A549 (cell line): ENCODE data around the gene PRRG4. TPM values are rescaled to one million over a fixed set of nuclear protein-coding genes. Genes with fewer than 3 reads are reported as not detected.
"Not testable (repeated sequence)": the region's sequence is repeated elsewhere in the genome, so short reads cannot be mapped to it uniquely, and the experiment has no call there.

Experiments used
- ATAC-seq, 2 experiments: fragments of 200-7000 bp in 1 of 2; fragments of >200 bp in 1 of 2; cut with Nextera tagmentation in 1 of 2; cut with Tn5 transposase in 1 of 2; 3 replicates each; pipeline versions ENCODE4 v1.8.0 to v1.9.1; 2018 to 2020; ENCODE audit warnings: mild to moderate bottlenecking in 1 of 2, moderate library complexity in 1 of 2
- CTCF ChIA-PET: fragments of 300-600 bp; sonication (Branson Sonifier 250); formaldehyde crosslinking; extraction: SDS; loops from one replicate; lab custom pipeline; 2021; ENCODE audit warnings: antibody characterized with exemption, inconsistent platforms; lab: Yijun Ruan, JAX
- POLR2A ChIA-PET: fragments of 350-600 bp; formaldehyde crosslinking; extraction: SDS; loops from one replicate; lab custom pipeline; 2021; ENCODE audit warnings: antibody characterized with exemption, inconsistent platforms; lab: Yijun Ruan, JAX
- DNase-seq, 2 experiments: peaks; one replicate each; pipeline versions ENCODE4 v3.0.0 to v3.0.0-alpha.2; 2011 to 2016; ENCODE audit warnings: low read depth in 1 of 2, low spot score in 1 of 2
- FAIRE-seq: peaks from 2 replicates; lab custom pipeline; 2011; peaks lifted over from hg19 to GRCh38; lab: Jason Lieb, UNC
- H3K27ac ChIP-seq, 2 experiments: fragments of >200 bp; sonication (Bioruptor Twin); formaldehyde crosslinking; 3 replicates each; pipeline ENCODE4 v1.5.1; 2016 to 2017
- H3K4me1 ChIP-seq: fragments of >200 bp; sonication (Bioruptor Twin); formaldehyde crosslinking; 3 replicates; pipeline ENCODE4 v1.6.1; 2016
- H3K4me2 ChIP-seq: fragments of >200 bp; sonication (Bioruptor Twin); formaldehyde crosslinking; 3 replicates; pipeline ENCODE4 v1.6.1; 2016
- H3K4me3 ChIP-seq: fragments of >200 bp; sonication (Bioruptor Twin); formaldehyde crosslinking; 3 replicates; pipeline ENCODE4 v1.5.1; 2016
- H3K9me3 ChIP-seq: fragments of >200 bp; sonication (Bioruptor Twin); formaldehyde crosslinking; 3 replicates; pipeline ENCODE4 v1.6.1; 2016
- BHLHE40 ChIP-seq: IDR thresholded peaks from 2 replicates; pipeline ENCODE4 v1.6.1; 2012; ENCODE audit warnings: low read depth, low read length, inconsistent platforms
- CHD4 ChIP-seq: fragments of 200-600 bp; sonication (generic); IDR thresholded peaks from 2 replicates; pipeline ENCODE4 v1.6.1; 2016; ENCODE audit warnings: antibody characterized with exemption, mild to moderate bottlenecking, borderline replicate concordance
- FOSL2 ChIP-seq, 2 experiments: fragments of 450-650 bp in 1 of 2; fragments of >200 bp in 1 of 2; sonication (Bioruptor Twin) in 1 of 2; formaldehyde crosslinking; IDR thresholded peaks; 2 replicates each; pipeline versions ENCODE4 v1.5.0 to v1.6.1; 2016 to 2020; ENCODE audit warnings: mild to moderate bottlenecking in 1 of 2, moderate library complexity in 1 of 2
- HEYL ChIP-seq: fragments of 250-450 bp; sonication (Bioruptor Pico); IDR thresholded peaks from 2 replicates; pipeline ENCODE4 v1.8.0; 2021; ENCODE audit warnings: mild to moderate bottlenecking, moderate library complexity
- JUN ChIP-seq, 2 experiments: fragments of >200 bp; sonication (Bioruptor Twin); formaldehyde crosslinking; IDR thresholded peaks; 2 replicates in 1 of 2; 3 replicates in 1 of 2; pipeline ENCODE4 v1.6.1; 2016 to 2017
- RAD21 ChIP-seq, 2 experiments: fragments of >200 bp in 1 of 2; sonication (Bioruptor Twin) in 1 of 2; formaldehyde crosslinking in 1 of 2; IDR thresholded peaks in 1 of 2; conservative IDR thresholded peaks in 1 of 2; 2 replicates in 1 of 2; 3 replicates in 1 of 2; pipeline ENCODE4 v1.6.1; 2012 to 2018; ENCODE audit warnings: inconsistent platforms in 1 of 2
- RNF2 ChIP-seq: fragments of 200-600 bp; sonication (generic); IDR thresholded peaks from 2 replicates; pipeline ENCODE4 v1.6.1; 2016; ENCODE audit warnings: low read depth, mild to moderate bottlenecking, antibody characterized with exemption, moderate library complexity, borderline replicate concordance
- SMC3 ChIP-seq: fragments of >200 bp; sonication (Bioruptor Twin); formaldehyde crosslinking; IDR thresholded peaks from 3 replicates; pipeline ENCODE4 v1.6.1; 2018; ENCODE audit warnings: inconsistent platforms
- TFCP2L1 ChIP-seq: fragments of 250-450 bp; sonication (Bioruptor Pico); IDR thresholded peaks from 2 replicates; pipeline ENCODE4 v1.5.0; 2021; ENCODE audit warnings: mild to moderate bottlenecking
- USF2 ChIP-seq: fragments of 450-650 bp; IDR thresholded peaks from 2 replicates; pipeline ENCODE4 v1.6.1; 2014; ENCODE audit warnings: antibody characterized with exemption
- WGBS: methylation state at CpG from one replicate; pipeline ENCODE4 v1.1.6; 2017; ENCODE audit errors: missing lambda C conversion rate; 5-methylcytosine and 5-hydroxymethylcytosine counted together
- polyA plus RNA-seq, 4 experiments: library from polyadenylated mRNA; depleted of rRNA in 3 of 4; stranded (reverse); fragments of >200 nt; fragmentation: RNase III in 1 of 4; extraction: RNeasy Plus Mini Kit Qiagen cat#74134 plus additional on column Dnase treatment in 1 of 4; gene quantifications; 2 replicates in 3 of 4; 3 replicates in 1 of 4; pipeline ENCODE4 v1.2.3, GENCODE V29; 2011 to 2017
- TF ChIP-seq, protein P1 (sequence below): fragments of >200 bp; sonication (Bioruptor Twin); formaldehyde crosslinking; IDR thresholded peaks from 3 replicates; pipeline ENCODE4 v1.5.1; 2016

PRRG4 gene
- polyA plus RNA-seq, 2 of the 4 experiments (the other 2 are of a cell fraction) = 0.83 to 1.4 TPM

- TF ChIP-seq RAD21 (conservative IDR thresholded peaks at IDR 0.05 in 1 of 2, IDR thresholded peaks at IDR 0.05 in 1 of 2) = peak; percentile 30 to 34; a peak in 3 of 5 replicates
- TF ChIP-seq, protein P1, sequence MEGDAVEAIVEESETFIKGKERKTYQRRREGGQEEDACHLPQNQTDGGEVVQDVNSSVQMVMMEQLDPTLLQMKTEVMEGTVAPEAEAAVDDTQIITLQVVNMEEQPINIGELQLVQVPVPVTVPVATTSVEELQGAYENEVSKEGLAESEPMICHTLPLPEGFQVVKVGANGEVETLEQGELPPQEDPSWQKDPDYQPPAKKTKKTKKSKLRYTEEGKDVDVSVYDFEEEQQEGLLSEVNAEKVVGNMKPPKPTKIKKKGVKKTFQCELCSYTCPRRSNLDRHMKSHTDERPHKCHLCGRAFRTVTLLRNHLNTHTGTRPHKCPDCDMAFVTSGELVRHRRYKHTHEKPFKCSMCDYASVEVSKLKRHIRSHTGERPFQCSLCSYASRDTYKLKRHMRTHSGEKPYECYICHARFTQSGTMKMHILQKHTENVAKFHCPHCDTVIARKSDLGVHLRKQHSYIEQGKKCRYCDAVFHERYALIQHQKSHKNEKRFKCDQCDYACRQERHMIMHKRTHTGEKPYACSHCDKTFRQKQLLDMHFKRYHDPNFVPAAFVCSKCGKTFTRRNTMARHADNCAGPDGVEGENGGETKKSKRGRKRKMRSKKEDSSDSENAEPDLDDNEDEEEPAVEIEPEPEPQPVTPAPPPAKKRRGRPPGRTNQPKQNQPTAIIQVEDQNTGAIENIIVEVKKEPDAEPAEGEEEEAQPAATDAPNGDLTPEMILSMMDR = peak; percentile 49
- 0 out of 3 replicates have a peak, but pooled peaks have one; percentile 25 for TF ChIP-seq SMC3
- no peak for TF ChIP-seq USF2
- TF ChIP-seq, all 56 proteins: peak for 3
- ATAC-seq (peak; percentile 91), FAIRE-seq (no peak), DNase-seq (peak in 1 of 2 experiments; percentile 34)
- H3K9me3 ChIP-seq = no peaks in the 10 kb centered on the region
- POLR2A ChIA-PET = no interaction called here
- no peak overlapping the region for H3K4me3 ChIP-seq
- no peak overlapping the region for H3K27ac ChIP-seq
- no peaks in the 10 kb centered on the region for H3K4me1 ChIP-seq
- 42% methylated on average over 3 of the region's 3 CpGs for WGBS
- H3K4me2 ChIP-seq = no peak overlapping the region
- CTCF ChIA-PET = interaction anchor here (0.6 to 3.2 kb wide), 7 partner anchors 9 to 201 kb away, joined by 3 to 15 read pairs (median 3); partner anchors contain the start of gene QSER1
Measured at GRCh38 chr11:32884770-32885384, 55.1 kb downstream of the PRRG4 start.

GRCh38 chr11:32885556-32885955 is 55.8 kb downstream of the PRRG4 start:
- ChIA-PET POLR2A (no interaction called here), CTCF (interaction anchor here (0.6 to 3.2 kb wide), 8 partner anchors 9 to 800 kb away, joined by 3 to 15 read pairs (median 4); partner anchors contain the start of gene QSER1)
- no peak overlapping the region for H3K27ac ChIP-seq
- no peaks in the 10 kb centered on the region for H3K4me1 ChIP-seq
- DNase-seq (no peak), FAIRE-seq (no peak), ATAC-seq (no peak)
- TF ChIP-seq HEYL (CRISPR knock-in tag) = no peak
- TF ChIP-seq CHD4 = no peak
- no peak for TF ChIP-seq RNF2
- TF ChIP-seq BHLHE40 = no peak
- no peak for TF ChIP-seq JUN (IDR thresholded peaks at IDR 0.05)
- TF ChIP-seq TFCP2L1 (CRISPR knock-in tag) = no peak
- WGBS = 88% methylated on average over 9 of the region's 9 CpGs
- H3K4me3 ChIP-seq = no peak overlapping the region
- H3K9me3 ChIP-seq = no peaks in the 10 kb centered on the region
- no peak overlapping the region for H3K4me2 ChIP-seq

GRCh38 chr11:32886180-32886579 is 56.5 kb downstream of the PRRG4 start:
- 71% methylated on average over 3 of the region's 3 CpGs for WGBS
- TF ChIP-seq FOSL2 (IDR thresholded peaks at IDR 0.05) (no peak), FOSL2 (CRISPR knock-in tag; IDR thresholded peaks at IDR 0.05) (no peak)
- ChIA-PET POLR2A (no interaction called here), CTCF (interaction anchor here (0.8 to 3.1 kb wide), 3 partner anchors 15 to 77 kb away, joined by 3 to 12 read pairs (median 6); no protein-coding TSS in a partner anchor)
- H3K4me2 ChIP-seq = no peak overlapping the region
- FAIRE-seq (no peak), DNase-seq (no peak), ATAC-seq (no peak)
- no peaks in the 10 kb centered on the region for H3K9me3 ChIP-seq
- no peak overlapping the region for H3K27ac ChIP-seq
- peaks cover under 1% of the 10 kb centered on the region; the same call in 2 of the 3 replicates for H3K4me1 ChIP-seq
- no peak overlapping the region for H3K4me3 ChIP-seq

GRCh38 chr11:32887707-32888383 is 58.1 kb downstream of the PRRG4 start:
- DNase-seq, ATAC-seq, H3K4me1 ChIP-seq, H3K4me2 ChIP-seq, H3K9me3 ChIP-seq, H3K4me3 ChIP-seq, POLR2A ChIA-PET, H3K27ac ChIP-seq, FAIRE-seq: not testable (repeated sequence)
- CTCF ChIA-PET = interaction anchor here (0.8 kb wide), 1 partner anchor 12 kb away, joined by 4 read pairs; no protein-coding TSS in a partner anchor
- WGBS = 86% methylated on average over 14 of the region's 20 CpGs

DNA sequence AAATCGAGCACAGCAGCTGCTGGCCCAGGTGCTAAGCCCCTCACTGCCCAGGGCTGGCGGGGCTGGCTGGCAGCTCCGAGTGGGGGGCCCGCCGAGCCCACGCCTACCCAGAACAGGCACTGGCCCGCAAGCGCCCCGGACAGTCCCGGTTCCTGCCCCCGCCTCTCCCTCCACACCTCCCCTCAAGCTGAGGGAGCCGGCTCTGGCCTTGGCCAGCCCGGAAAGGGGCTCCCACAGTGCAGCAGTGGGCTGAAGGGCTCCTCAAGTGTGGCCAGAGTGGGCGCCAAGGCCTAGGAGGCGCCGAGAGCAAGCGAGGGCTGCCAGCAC is 58.6 kb downstream of the PRRG4 start:
- H3K4me1 ChIP-seq, CTCF ChIA-PET, H3K9me3 ChIP-seq, POLR2A ChIA-PET, DNase-seq, H3K4me2 ChIP-seq, FAIRE-seq, ATAC-seq, H3K4me3 ChIP-seq, H3K27ac ChIP-seq: not testable (repeated sequence)
- WGBS = 98% methylated on average over 8 of the region's 17 CpGs
